ENCODE data around the gene AFMID.

DNA sequence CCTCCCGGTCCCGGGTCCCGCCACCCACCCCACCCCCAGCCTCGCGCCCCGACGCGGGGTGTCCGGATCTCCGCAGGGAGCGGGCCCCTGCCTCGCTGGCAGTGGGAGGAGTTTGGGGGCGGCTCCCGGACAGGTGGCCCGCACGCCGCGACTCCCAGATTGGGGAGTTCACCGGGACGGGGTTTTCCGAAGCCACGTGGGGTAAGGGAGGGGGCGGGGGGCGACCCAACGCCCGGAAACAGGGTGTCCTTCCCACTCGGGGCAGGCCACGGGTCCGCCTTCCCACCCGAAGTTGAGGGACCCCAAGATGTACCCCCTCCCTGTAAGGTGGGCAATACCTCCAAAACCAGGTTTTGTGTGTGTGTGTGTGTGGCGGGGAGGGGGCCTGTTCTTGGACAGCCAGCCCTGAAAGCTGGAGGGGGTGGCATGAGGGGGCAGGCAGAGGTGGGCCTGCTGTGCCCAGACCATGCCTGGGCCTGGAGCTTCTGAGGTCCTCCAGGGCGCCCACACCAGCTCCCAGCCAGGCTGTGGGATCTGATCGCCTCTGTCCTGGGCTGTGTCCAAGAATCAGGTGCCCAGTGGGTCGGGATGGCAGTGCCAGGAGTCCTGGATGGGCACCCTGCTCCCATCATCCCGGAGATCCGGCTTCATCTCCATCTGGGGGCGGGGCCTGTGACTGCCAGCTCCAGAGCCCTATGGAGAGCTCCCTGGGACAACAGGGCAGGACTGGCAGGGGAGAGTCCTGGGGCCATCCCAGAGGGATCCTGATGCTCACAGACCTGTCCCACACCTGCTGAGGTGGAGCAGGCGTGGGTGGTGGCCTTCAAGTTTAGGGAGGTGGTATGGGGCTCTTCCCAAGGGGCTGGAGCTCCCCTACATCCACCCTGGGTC lies 18.0 kb upstream of the AFMID start:
- TF ChIP-seq, protein P1, sequence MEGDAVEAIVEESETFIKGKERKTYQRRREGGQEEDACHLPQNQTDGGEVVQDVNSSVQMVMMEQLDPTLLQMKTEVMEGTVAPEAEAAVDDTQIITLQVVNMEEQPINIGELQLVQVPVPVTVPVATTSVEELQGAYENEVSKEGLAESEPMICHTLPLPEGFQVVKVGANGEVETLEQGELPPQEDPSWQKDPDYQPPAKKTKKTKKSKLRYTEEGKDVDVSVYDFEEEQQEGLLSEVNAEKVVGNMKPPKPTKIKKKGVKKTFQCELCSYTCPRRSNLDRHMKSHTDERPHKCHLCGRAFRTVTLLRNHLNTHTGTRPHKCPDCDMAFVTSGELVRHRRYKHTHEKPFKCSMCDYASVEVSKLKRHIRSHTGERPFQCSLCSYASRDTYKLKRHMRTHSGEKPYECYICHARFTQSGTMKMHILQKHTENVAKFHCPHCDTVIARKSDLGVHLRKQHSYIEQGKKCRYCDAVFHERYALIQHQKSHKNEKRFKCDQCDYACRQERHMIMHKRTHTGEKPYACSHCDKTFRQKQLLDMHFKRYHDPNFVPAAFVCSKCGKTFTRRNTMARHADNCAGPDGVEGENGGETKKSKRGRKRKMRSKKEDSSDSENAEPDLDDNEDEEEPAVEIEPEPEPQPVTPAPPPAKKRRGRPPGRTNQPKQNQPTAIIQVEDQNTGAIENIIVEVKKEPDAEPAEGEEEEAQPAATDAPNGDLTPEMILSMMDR (IDR thresholded peaks at IDR 0.05): no peak
- TF ChIP-seq POLR2A (IDR thresholded peaks at IDR 0.05): no peak
